HG03460 (cell line): Measurements from ENCODE around the gene PTBP1.

Experiments used
- ATAC-seq: cut with Tn5 transposase; IDR thresholded peaks from one replicate; pipeline ENCODE4 v1.9.1; 2021; ENCODE audit not compliant: unreplicated experiment

The PTBP1 gene

DNA sequence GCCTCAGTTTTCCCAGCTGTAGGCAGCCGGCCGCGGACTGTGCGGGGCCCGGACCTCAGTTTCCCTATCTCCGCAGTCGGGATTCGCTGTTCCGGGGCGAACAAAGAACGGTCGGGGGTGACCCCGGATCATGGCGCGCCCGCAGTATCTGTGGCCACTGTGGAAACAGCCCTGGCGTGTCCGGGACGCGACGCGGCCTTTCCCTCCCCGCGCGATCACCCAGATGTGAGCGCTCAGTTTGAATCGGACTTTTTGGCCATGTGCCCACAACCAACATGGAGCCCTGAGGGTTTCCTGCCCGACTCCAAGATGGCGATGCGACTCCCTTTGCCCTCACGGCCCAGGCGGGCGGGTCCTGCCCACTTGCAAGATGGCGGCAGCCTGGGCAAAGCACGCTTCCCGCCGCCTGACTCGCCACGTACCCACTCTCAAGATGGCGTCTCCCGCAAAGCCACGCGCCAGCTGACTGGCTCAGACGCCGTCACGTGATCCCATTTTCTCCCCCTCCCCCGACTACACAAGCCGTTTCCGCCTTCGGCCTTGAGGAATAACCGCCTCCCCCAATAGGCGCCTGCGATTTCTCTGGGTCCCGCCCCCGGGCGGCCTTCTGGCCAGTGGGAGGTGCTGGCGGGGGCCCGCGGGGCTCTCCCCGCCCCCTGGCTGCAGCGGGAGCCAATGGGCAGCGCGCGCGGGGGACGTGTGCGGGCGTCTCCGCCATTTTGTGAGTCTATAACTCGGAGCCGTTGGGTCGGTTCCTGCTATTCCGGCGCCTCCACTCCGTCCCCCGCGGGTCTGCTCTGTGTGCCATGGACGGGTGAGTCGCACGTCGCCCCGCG, at the start of gene PTBP1:
Gene PTBP1 (plus strand): TSS at position 761 of the 836 bp plus-strand sequence. CDS start 46 bp downstream, at position 807.
- peak; percentile 66 for ATAC-seq

DNA sequence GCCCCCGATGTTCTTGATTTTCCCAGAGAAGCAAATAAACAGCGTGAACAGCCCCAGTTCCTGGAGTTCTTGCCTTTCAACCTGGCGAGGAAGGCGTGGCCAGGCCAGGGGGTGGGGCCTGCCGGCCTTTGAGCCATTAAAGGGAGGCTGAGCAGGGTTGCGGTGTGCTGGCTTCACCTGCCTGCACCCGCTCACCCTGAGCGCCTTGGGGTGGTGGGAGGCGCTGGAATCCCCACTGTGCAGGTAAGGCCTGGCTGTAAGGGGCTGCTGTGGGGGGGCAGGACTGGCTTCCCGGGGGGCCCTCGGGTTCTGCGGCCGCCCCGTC, 49.0 kb upstream of the PTBP1 start:
- ATAC-seq, result no peak

DNA sequence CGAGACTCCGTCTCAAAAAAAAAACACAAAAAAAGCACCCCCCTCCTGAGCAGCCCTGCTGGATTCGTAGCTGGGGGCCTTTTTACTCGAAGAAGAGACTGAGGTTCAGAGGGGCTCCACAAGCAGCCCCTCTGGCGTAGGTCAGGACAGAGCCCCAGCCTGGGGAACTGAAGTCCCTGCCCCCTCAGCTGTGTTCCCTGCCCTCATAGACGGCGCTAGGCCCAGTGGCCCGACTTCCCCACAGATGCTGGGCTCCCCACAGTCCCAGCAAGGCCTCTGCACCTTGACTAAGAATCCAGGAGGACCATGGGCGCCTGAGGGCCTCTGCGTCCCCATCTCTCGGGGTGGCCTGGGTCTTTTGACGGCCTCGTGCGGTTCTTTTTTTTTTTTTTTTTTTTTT, 47.4 kb upstream of the PTBP1 start:
- no peak for ATAC-seq

DNA sequence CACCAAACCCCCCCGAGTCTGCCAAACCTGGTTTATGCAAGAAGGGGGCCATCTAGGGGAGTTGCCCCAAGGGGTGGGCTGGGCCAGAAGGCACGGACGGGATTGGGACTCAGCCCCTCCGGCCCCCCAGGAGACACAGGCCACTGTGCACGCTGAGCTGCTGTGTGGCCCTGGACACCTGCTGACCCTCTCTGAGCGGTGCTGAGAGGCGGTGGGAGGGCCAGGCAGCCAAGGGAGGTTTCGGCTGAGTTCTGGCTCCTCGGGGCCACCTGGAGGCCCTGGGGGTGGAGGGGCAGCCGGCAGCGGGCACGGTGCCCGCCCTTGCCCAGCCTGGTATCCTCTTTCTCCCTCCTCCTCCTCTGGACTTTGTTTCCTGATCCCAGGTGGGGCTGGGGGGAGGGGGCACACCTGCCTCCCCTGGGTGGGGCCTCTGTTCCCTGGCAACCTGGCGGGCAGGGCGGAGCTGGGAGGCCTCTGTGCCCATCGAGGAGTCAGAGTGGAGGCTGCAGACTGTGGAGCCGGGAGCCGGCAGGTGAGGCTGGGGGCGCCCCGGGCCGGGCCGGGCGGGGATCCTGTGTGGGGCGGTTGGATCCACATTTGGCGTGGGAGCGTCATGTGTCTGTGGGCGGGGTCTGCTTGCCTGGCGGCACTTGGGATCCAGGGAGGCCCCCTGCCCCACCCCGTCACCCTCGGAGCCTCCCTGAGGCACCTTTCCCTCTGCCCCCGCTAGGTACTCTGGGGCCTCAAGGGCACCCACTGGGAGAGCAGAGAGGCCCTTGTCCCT, 46.4 kb upstream of the PTBP1 start, which contains the start of gene MISP:
Gene MISP (plus strand): TSS at position 473 of the 784 bp plus-strand sequence. CDS start 5,835 bp downstream, outside the sequence.
- no peak for ATAC-seq

GRCh38 chr19:751501-752341, 45.5 kb upstream of the PTBP1 start:
- ATAC-seq, result no peak

DNA sequence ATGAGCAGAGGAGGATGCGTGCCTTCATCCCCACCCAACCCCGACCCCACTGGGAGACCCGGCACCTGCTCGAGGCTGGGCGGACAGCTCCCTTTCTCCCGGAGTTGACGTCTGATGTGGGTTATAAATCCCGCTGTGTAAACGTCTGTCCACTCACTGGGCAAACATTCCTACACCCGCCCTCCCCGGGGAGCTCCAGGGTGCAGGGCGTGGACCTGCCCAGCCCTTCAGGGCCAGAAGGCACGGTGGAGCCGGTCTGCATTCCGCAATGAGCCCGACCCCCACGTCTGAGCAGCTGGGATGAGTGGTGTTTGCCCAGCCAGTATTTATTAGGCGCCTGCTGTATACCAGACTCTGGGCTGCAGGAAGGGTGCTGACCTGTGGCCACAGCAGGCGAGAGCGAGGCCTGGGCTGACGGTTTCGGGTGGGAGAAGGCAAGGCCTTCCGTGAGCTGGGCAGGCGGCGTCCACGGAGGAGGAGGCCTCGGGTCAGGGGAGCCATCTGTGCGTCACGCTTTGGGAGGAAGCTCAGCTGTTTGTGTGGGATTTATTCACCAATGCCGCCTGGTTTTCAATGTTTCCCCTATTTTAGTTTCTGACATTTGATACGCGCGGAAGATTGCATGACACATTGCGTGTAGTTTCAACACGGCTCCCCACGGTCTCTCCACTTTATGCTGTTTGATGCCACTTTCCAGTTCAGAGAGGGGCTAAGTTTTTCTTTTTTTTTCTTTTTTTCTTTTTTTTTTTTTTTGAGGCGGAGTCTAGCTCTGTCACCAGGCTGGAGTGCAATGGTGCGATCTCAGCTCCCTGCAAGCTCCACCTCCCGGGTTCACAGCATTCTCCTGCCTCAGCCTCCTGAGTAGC, 44.4 kb upstream of the PTBP1 start:
- ATAC-seq, result no peak

GRCh38 chr19:754530-754929, 42.7 kb upstream of the PTBP1 start:
- ATAC-seq, result no peak

GRCh38 chr19:755063-755462, 42.2 kb upstream of the PTBP1 start:
- no peak for ATAC-seq

GRCh38 chr19:756236-756635, 41.0 kb upstream of the PTBP1 start:
- no peak for ATAC-seq

DNA sequence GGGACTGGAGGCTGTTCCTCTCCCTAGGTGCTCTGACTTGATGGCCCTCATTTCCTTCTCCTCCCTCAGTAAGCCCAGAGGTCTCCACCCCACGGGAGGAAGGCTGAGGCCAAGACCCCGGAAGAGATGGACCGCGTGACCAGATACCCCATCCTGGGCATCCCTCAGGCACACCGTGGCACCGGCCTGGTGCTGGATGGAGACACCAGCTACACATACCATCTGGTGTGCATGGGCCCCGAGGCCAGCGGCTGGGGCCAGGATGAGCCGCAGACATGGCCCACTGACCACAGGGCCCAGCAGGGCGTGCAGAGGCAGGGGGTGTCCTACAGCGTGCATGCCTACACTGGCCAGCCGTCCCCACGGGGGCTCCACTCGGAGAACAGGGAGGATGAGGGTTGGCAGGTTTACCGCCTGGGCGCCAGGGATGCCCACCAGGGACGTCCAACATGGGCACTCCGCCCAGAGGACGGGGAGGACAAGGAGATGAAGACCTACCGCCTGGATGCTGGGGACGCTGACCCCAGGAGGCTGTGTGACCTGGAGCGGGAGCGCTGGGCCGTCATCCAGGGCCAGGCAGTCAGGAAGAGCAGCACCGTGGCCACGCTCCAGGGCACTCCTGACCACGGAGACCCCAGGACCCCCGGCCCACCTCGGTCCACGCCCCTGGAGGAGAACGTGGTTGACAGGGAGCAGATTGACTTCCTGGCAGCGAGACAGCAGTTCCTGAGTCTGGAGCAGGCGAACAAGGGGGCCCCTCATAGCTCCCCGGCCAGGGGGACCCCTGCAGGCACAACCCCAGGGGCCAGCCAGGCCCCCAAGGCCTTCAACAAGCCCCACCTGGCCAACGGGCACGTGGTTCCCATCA, 40.2 kb upstream of the PTBP1 start:
- ATAC-seq, result no peak

- no peak for ATAC-seq
Observed at GRCh38 chr19:757811-758668, 39.2 kb upstream of the PTBP1 start.

DNA sequence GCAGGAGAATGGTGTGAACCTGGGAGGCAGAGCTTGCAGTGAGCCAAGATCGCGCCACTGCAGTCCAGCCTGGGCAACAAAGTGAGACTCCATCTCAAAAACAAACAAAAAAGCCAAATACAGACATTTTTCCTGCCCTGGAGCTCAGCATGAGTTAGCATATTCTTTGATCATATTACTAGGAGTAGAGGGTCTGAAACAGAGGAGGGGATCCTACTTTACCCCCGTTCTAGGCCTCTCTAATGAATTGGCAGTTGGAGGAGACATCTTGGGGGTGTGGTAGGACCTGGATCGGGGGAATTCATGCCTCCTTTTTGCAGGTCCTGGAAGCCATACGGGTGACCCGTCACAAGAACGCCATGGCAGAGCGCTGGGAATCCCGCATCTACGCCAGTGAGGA, 34.1 kb upstream of the PTBP1 start:
- no peak for ATAC-seq

DNA sequence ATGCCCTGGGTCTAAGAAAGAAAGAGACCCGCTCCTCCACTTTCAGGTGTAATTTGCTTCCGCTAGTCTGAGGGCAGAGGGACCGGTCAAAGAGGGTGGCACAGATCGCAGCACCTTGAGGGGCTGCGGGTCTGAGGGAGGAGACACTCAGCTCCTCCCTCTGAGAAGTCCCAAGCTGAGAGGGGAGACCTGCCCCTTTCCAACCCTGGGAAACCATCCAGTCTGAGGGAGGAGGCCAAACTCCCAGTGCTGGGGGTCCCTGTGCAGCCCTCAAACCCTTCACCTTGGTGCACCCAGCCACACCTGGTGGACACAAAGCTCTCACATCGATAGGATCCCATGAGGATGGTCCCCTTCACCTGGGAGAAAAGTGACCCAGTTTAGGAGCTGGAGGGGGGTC, 33.4 kb upstream of the PTBP1 start:
- no peak for ATAC-seq

DNA sequence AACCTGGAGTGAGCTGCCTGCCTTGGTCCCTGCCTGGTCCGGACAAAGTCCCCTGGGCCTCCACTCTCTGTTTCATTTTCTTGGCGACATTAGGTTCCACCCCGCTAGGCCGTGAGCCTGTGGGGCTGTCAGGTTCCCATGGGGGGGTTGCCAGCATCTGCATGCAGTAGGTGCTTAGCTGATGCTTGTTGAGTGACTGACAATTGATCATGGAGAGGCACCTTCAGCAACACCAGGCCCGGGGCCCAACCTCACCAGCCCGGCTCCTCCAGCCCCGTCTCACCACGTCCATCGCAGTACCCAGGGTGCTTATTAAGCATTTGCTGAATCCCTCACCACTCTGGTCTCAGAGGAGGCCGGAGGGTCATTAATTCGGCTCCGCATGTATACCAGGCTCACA, 33.0 kb upstream of the PTBP1 start:
- no peak for ATAC-seq

DNA sequence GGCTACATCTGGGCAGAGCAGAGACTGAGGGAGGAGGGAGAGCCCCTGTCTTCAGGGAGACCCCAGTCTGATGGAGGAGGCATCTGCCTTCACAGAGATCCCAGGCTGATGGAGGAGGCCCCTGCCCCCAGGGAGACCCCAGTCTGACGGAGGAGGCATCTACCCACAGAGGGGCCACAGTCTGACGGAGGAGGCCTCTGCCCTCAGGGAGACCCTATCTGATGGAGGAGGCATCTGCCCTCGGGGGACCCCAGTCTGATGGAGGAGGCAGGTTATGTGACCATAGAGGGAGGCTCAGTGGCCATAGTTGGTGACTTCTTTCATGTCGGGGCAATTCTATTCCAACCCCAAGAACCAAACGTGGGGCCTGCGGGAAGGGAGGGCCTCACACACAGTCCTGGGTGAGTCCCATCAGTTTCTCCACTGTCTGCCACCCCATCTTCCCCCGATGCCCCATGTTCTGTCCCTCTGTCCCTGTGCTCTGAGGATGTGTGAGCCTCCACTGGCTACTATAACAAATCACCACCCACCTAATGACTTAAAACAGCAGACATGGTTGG, 32.0 kb upstream of the PTBP1 start:
- ATAC-seq, result no peak

GRCh38 chr19:768424-768823, 28.8 kb upstream of the PTBP1 start:
- ATAC-seq, result no peak

GRCh38 chr19:769616-770015, 27.6 kb upstream of the PTBP1 start:
- no peak for ATAC-seq

DNA sequence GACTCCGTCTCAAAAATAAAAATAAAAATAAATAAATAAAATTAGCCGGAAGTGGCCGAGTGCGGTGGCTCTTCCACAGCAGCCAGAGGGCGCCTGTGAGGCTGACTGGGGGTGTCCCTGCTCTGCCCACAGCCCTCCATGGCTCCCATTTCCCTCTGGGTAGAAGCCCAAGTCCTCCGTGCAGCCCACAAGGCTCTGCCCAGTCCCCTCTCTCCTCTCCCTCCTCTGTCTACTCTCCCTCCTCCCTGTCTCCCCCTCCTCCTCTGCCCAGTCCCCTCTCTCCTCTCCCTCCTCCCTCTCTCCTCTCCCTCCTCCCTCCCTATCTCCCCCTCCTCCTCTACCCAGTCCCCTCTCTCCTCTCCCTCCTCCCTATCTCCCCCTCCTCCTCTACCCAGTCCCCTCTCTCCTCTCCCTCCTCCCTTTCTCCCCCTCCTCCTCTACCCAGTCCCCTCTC, 25.9 kb upstream of the PTBP1 start:
- no peak for ATAC-seq
